GM19468 (cell line): ENCODE measurements around the gene CLMN.

Experiments used
- ATAC-seq: cut with Tn5 transposase; IDR thresholded peaks from one replicate; pipeline ENCODE4 v1.9.1; 2021; ENCODE audit warnings: mild to moderate bottlenecking, moderate library complexity, moderate number of reproducible peaks; ENCODE audit not compliant: unreplicated experiment; ENCODE audit errors: extremely low read depth

CLMN gene

DNA sequence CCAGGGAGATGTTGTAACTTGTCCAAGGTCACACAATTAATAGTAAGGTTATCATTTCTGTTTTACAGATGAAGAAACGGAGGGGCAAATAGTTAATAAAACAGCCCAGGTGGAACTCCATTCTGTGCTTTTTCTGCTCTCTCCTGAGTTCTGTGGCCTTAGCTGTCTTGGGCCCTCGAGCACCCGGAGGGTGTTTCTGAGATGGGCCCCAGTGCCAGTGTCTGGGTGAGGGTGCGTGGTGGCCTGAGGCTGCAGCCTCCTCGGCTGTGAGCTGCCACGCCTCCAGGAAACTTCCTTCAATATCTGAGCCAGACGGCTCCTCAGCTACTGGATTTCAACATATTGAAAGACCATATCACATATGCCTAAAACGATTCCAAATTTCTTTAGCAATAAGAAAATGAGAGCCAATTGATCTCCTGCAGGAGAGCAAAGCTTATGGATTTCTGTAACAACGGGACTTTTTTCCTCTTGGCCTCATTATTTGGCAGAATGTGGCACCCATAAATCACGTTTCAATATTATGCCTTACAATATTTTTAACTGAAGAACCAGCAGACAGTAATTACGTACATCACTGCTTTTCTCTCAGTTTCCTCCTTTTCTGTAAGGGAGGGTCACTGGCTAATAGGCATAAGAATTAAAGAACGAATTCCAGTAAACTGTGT lies 87.6 kb downstream of the CLMN start:
- no peak for ATAC-seq

DNA sequence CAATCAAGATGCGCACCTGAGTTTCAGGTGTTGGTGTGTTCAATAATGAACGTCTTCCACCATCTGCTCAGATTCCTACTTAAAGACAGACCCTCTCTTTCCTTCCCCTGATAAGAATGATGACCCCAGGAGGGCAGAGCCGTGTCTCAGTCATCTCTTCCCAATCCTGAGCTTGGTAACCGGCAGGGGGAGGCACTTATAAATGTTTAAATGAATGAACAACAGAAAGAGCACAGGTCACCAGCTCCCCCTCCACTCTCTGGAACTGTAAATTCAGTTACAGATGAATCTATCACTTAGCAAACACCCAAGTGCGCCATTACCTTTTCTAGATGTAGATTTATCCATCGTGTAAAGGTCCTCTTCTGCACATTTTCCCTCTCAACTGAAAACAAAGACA lies 90.0 kb downstream of the CLMN start:
- ATAC-seq, result no peak

DNA sequence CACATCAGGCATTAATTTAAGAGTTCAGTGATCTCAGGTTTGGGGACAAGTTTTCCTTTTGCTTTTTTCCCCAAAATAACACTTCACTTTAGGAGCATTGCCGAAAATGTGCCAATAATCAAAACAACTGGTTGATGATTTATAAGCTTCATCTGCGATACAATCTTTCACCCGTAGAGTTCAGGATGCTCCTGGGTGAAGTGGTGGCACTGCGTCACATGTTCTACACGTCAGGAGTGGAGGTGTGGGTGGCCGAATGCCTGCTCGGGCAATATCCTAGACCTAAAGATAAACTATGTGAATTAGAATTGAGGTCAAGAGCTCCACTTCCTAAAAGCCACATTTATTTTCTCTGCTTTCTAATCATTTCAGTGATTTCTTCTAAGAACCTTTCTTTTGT lies 91.5 kb downstream of the CLMN start:
- no peak for ATAC-seq

- no peak for ATAC-seq
Measured at GRCh38 chr14:95227279-95227860, 92.3 kb downstream of the CLMN start.

DNA sequence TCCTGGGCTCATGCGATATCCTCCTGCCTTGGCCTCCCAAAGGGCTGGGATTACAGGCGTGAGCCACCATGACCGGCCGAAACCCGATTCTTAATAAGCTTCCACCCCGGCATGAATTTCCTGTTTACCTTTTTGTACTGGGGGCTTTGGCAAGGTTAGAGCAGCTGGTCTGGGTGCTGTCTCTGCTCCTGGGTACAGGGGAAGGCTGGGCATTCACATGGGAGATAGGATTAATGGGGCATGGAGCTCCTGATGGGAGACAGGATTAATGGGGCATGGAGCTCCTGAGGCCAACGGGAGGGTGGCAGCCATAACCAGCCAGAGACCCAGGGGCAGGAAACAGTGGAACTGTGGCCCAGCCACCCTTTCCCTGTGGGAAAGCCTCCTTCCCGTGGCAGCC lies 92.9 kb downstream of the CLMN start:
- ATAC-seq, result no peak

GRCh38 chr14:95225251-95225887 lies 94.3 kb downstream of the CLMN start:
- no peak for ATAC-seq

GRCh38 chr14:95222870-95223398 lies 96.8 kb downstream of the CLMN start:
- no peak for ATAC-seq

- ATAC-seq, result no peak
Measured at GRCh38 chr14:95222151-95222631, 97.5 kb downstream of the CLMN start.

- no peak for ATAC-seq
Measured at GRCh38 chr14:95221531-95221930, 98.2 kb downstream of the CLMN start.

DNA sequence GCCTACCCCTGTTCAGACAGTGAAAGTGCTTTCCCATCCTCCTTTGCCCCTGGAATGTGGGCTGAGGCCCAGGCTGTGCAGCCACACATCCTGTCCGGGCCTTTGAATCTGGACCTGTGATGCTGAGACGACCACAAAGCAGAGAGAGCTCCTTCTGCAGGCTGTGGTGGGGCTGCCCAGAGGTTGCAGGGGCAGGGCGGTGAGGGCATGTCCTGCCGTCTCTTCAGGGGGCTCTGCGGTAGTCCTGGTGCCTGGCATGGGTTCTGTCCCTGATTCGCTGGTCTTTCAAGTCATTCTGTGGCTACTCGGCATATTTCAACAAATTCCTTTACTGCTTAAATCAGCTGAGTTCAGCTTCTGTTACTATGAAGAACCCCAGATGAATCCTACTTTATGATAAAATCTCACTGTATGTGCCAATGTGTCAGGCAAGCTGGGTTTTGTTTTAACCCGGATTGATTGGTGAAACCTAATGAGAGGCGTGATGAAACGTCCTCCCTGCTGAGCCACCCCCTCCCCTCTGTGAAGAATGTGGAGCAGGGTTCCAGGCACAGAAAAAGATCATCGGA lies 99.0 kb downstream of the CLMN start:
- no peak for ATAC-seq

GRCh38 chr14:95218472-95219193 lies 101.1 kb downstream of the CLMN start:
- no peak for ATAC-seq

DNA sequence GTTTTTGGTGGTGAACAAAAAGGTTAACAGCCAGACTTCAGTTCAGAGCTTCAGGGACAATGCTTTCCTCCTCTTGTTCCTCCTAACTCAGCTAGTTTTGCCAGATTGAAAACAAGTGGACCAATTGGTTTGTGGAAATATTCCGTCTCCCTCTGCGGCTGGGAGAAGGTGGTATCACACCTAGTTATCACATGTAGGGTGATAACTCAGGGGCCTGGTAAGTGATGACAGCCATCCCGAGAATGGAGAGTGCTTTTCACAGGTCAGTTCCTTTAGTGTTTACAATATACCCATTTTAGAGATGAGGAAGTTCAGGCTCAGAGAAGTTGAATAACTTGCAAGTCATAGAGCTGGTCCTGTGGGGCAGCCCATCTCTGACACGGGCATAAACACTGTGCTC lies 101.7 kb downstream of the CLMN start:
- no peak for ATAC-seq

- ATAC-seq, result no peak
Measured at GRCh38 chr14:95217391-95217900, 102.3 kb downstream of the CLMN start.

GRCh38 chr14:95216008-95216407 lies 103.7 kb downstream of the CLMN start:
- ATAC-seq, result no peak

DNA sequence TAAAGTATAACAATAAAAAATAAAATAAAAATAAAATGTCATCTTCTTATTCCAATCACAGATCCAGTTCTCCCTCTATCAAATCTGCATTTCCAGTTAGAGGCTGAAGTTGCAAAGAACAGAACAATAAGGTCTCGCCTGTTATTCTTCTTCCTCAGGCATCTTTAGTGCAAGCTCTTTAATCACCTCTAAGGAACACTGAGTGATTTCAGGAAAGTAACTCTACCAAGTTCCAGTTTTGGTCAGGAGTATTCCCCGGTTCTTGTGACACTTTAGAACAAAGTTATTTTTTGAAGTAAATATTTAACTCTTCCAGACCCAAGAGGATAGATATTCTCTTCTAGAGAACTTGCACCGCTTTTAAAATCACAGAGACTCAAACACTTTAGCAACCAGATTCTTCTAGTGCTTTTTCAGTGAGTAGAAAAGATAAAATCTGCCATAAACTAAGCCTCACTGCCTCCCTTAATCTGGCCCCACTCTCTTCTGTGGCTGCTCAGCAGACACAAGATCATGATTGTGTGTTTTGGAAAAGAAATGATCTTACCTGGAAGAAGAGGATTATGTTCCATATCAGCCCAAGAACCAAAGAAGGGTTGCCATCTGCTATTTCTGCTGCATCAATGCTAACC lies 104.5 kb downstream of the CLMN start:
- ATAC-seq, result no peak

DNA sequence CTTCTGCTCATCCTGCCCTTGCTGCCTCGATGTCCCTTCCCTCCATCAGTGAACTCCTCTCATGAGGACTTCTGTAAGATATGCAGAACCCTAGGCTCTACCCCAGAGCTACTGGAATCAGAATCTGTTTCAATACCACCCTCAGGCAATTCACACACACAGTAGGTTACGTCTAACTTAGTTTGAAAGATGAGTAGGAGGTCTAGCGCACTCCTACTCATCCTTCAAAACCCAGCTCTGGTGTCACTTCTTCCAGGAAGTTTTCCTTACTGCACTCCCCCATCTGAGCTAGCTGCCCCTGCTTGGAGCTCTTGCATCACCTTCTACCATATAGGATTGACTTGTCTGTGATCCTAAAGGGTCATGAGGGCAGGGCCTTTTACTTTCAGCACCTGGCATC lies 105.9 kb downstream of the CLMN start:
- ATAC-seq, result no peak

DNA sequence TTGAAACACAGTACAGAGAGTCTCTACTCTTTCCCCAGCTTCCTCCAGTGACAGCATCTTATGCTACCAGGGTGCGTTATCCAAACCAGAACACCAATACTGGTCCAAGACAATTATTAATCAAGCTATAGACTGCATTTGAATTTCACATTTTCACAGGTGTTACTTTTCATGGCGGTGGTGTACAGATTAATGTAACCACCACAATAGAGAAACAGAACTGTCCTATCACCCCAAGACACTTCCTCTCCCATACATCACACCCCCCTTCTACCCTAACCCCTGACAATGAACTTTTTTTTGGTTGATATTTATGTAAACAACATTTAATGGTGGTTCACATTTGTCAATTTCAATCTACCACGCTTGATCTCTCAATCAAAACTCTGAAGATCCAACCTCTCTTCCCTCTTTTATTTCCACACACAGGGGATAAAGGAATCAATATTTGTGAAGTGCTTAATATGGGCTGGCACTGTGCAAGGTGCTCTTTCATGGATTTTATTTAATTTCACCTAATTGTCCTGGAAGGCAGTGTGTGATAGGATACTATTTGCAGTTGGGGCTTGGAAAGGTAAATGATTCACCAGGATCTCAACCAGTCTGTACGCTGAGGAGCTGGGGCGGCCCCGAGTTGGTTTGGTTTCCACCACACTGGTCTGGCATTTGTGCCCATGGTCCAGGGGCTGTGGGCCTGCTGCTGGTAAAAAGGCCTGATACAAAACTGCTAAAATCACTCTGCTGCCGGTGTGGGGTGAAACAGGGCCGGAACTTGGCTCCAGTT lies 107.8 kb downstream of the CLMN start:
- ATAC-seq, result no peak

DNA sequence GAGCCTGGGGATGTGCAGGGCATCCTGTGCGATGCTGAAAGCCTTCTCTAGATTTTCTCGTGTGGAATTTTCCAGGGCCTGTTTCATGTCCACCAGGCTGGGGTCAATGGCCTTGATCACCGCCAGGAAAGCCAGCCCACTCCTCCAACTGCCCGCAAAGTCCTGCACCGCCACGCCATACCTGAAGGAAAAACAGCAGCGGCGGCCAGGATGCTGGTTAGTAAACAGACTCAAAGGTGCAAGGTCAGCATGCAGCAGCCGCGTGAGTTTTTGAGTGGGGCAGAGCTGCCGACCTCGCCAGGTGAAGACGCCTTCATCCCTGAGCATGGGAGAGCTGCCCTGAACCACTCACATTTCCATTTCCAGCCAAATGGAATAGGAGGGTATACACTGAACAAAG lies 109.0 kb downstream of the CLMN start:
- no peak for ATAC-seq

DNA sequence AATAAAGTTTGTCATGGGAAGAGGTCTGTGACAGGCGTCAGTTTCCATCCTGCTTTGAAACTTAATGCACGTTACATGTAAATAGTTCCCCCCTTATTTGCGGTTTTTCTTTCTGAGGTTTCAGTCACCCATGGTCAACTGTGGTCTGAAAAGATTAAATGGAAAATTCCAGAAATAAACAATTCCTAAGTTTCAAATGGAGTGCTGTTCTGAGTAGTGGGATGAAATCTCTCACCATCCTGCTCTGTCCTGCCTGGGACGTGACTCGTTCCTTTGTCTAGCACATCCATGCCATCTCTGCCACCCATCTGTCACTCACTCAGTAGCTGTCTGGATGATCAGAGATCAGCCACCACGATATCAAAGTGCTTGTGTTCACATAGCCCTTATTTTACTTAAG lies 111.1 kb downstream of the CLMN start:
- ATAC-seq, result no peak
